Kidney (tissue), 14 donors: Measurements from ENCODE around the gene ZNF76. TPM values are rescaled to one million over a fixed set of nuclear protein-coding genes. Genes with fewer than 3 reads are reported as not detected.
A peak's percentile ranks its signal among the peaks of the same experiment; 100 is the strongest.

Source experiments
- DNase-seq, 5 donors: peaks; one replicate each; pipeline ENCODE4 v3.0.0-alpha.2; 2013 to 2020
- FAIRE-seq: peaks from 2 replicates; lab custom pipeline; 2012; peaks lifted over from hg19 to GRCh38; lab: Jason Lieb, UNC
- H3K27ac ChIP-seq, 2 donors: one replicate each; pipeline ENCODE4 v1.7.0; 2013; ENCODE audit warnings: low read depth in 2 of 2, low read length in 2 of 2, inconsistent platforms in 1 of 2
- H3K27me3 ChIP-seq: one replicate; pipeline ENCODE4 v1.7.1; 2013; ENCODE audit warnings: low read length, inconsistent platforms; ENCODE audit not compliant: control insufficient read depth, insufficient read depth
- H3K36me3 ChIP-seq, 3 donors: one replicate each; pipeline versions ENCODE4 v1.7.0 to v1.7.1; 2013; ENCODE audit warnings: low read length in 3 of 3, control low read depth in 1 of 3, inconsistent platforms in 1 of 3; ENCODE audit not compliant: insufficient read depth in 3 of 3, control insufficient read depth in 2 of 3
- H3K4me1 ChIP-seq, 3 donors: one replicate each; pipeline versions ENCODE4 v1.7.0 to v1.7.1; 2013; ENCODE audit warnings: low read length in 3 of 3, inconsistent platforms in 1 of 3, low read depth in 1 of 3; ENCODE audit not compliant: control insufficient read depth in 2 of 3, insufficient read depth in 2 of 3
- H3K4me3 ChIP-seq, 3 donors: one replicate each; pipeline versions ENCODE4 v1.7.0 to v1.8.1; 2013; ENCODE audit warnings: low read length in 3 of 3, control low read depth in 1 of 3, inconsistent platforms in 1 of 3
- H3K9ac ChIP-seq, 3 donors: one replicate each; pipeline versions ENCODE4 v1.7.0 to v1.7.1; 2013; ENCODE audit warnings: low read length in 3 of 3, control low read depth in 1 of 3, inconsistent platforms in 1 of 3
- H3K9me3 ChIP-seq, 3 donors: one replicate each; pipeline versions ENCODE4 v1.7.0 to v1.7.1; 2013; ENCODE audit warnings: low read length in 3 of 3, control low read depth in 1 of 3, inconsistent platforms in 1 of 3; ENCODE audit not compliant: control insufficient read depth in 2 of 3, insufficient read depth in 1 of 3
- CTCF ChIP-seq: IDR thresholded peaks from 3 replicates; pipeline ENCODE4 v1.5.1; 2012; ENCODE audit warnings: mild to moderate bottlenecking, moderate library complexity, borderline replicate concordance; ENCODE audit not compliant: insufficient read depth; ENCODE audit errors: extremely low read depth
- intact Hi-C: fragments of 100-400 bp; cut with DNase I; formaldehyde crosslinking; loops from one replicate; pipeline ENCODE4 v1.11.1; 2022
- polyA plus RNA-seq: library from polyadenylated mRNA; stranded (reverse); fragments of 350-450 nt; fragmentation: Illumina TruSeq; extraction: RNeasy Lipid Tissue Mini Kit (QIAGEN cat#74804); gene quantifications from one replicate; pipeline ENCODE4 v1.2.3, GENCODE V29; 2014; ENCODE audit warnings: low read depth, low replicate concordance; ENCODE audit not compliant: insufficient read depth
- total RNA-seq: library from RNA; stranded (reverse); fragmentation: NEBNext Ultra II Directional; extraction: Animal tissue kit (Norgen Biotek cat#: 25700); gene quantifications from one replicate; pipeline ENCODE4 v1.2.1, GENCODE V29; 2021
- donor health status: control.
- donor health status: control.
- donor health status: control.
- donor health status: control.
- donor health status: control.
- donor health status: DM: yes; HTN: yes; CAD: no.
- donor health status: Normal renal cell carcinoma (clear cell type).

ZNF76 gene
- total and polyA plus RNA-seq, 2 donors from 2014 or later = 29.1 to 49.2 TPM

DNA sequence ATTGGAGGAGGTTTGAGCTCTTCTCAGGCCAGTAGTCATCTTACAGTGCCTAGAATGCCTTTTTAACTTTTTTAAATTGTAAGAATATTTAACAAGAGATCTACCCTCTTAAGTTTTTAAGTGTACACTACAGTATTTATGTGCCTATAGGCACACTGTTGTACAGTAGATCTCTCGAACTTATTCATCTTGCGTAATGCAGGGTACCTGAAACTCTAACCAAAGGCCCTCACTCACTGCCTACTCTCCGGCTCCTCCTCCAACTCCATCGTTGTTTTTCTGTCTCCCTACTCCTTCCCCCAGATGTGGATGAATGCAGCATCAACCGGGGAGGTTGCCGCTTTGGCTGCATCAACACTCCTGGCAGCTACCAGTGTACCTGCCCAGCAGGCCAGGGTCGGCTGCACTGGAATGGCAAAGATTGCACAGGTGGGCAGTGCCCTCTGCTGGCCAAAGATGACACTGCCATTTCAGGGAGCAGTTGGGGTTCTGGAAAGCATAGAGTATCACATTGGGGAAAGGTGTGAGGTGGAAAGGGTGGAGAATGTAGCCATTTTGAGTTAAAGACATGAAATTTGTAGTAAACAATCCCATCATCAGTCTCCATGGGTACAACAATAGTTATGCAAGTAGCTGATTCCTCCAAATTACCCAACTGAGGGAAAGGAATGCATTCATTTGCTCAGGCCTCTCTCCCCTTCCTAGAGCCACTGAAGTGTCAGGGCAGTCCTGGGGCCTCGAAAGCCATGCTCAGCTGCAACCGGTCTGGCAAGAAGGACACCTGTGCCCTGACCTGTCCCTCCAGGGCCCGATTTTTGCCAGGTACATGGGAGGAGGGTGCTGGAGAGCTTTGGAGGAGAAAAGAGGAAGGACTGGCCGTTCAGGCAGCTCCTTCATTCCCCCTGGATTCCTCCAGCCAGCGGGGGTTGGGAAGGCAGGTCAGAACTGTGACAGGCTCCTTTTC, 18.4 kb upstream of the ZNF76 start:
- peak; percentile 97 for TF ChIP-seq CTCF
- FAIRE-seq = no peak

GRCh38 chr6:35242486-35242885, 17.0 kb upstream of the ZNF76 start:
- FAIRE-seq = no peak
- no peak for TF ChIP-seq CTCF
- no peak overlapping the region for H3K27ac ChIP-seq
- no peaks in the 10 kb centered on the region for H3K9me3 ChIP-seq
- H3K27me3 ChIP-seq = no peaks in the 10 kb centered on the region
- H3K9ac ChIP-seq = no peak overlapping the region
- peaks cover 0 to 5% (median 0%) of the 10 kb centered on the region in 3 donors for H3K4me1 ChIP-seq
- intact Hi-C loops = loop anchor here (10.0 kb wide), 1 partner anchor 98 kb away; the partner anchor contains the start of gene TCP11
- no peak for DNase-seq
- H3K36me3 ChIP-seq = peaks cover 5 to 16% (median 6%) of the 10 kb centered on the region in 3 donors
- H3K4me3 ChIP-seq = no peak overlapping the region

More for the DNA sequence above, 18.4 kb upstream of the ZNF76 start:
- peak; percentile 86 to 90 (median 89) for DNase-seq
- Histone ChIP-seq H3K9ac (no peak overlapping the region), H3K27me3 (no peaks in the 10 kb centered on the region), H3K27ac (no peak overlapping the region), H3K4me3 (no peak overlapping the region), H3K9me3 (no peaks in the 10 kb centered on the region), H3K36me3 (peaks cover 5 to 16% (median 6%) of the 10 kb centered on the region in 3 donors), H3K4me1 (peaks cover 0 to 5% (median 0%) of the 10 kb centered on the region in 3 donors)
- intact Hi-C loops = loop anchor here (10.0 kb wide), 1 partner anchor 96 kb away; the partner anchor contains the start of gene TCP11

DNA sequence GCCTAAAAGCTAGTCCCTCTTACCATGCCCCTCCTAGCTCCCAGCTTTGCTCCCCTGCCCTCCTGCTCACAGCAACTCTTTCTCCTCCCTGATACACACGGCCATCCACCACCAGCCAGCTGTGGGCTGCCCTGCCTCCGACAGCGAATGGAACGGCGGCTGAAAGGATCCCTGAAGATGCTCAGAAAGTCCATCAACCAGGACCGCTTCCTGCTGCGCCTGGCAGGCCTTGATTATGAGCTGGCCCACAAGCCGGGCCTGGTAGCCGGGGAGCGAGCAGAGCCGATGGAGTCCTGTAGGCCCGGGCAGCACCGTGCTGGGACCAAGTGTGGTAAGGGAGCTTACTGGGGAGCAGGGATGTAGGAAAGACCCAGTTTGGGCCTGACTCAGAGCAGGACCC, 16.6 kb upstream of the ZNF76 start:
- FAIRE-seq = no peak

More for the DNA sequence above, 16.6 kb upstream of the ZNF76 start:
- intact Hi-C loops = loop anchor here (10.0 kb wide), 1 partner anchor 98 kb away; the partner anchor contains the start of gene TCP11
- H3K27me3 ChIP-seq = no peaks in the 10 kb centered on the region
- H3K9me3 ChIP-seq = no peaks in the 10 kb centered on the region
- H3K4me3 ChIP-seq = no peak overlapping the region
- no peak overlapping the region for H3K9ac ChIP-seq
- peaks cover 5 to 16% (median 6%) of the 10 kb centered on the region in 3 donors for H3K36me3 ChIP-seq
- TF ChIP-seq CTCF = no peak
- H3K4me1 ChIP-seq = peaks cover 0 to 5% (median 0%) of the 10 kb centered on the region in 3 donors
- DNase-seq = no peak
- H3K27ac ChIP-seq = no peak overlapping the region
